ENCODE data around the gene WNT5B. TPM values are rescaled to one million over a fixed set of nuclear protein-coding genes. Genes with fewer than 3 reads are reported as not detected.
A peak's percentile ranks its signal among the peaks of the same experiment; 100 is the strongest.
"Not testable (repeated sequence)": the region's sequence is repeated elsewhere in the genome, so short reads cannot be mapped to it uniquely, and the experiment has no call there.

The WNT5B gene
- total RNA-seq, 1 experiment from 2014 or later: 15.4 TPM

DNA sequence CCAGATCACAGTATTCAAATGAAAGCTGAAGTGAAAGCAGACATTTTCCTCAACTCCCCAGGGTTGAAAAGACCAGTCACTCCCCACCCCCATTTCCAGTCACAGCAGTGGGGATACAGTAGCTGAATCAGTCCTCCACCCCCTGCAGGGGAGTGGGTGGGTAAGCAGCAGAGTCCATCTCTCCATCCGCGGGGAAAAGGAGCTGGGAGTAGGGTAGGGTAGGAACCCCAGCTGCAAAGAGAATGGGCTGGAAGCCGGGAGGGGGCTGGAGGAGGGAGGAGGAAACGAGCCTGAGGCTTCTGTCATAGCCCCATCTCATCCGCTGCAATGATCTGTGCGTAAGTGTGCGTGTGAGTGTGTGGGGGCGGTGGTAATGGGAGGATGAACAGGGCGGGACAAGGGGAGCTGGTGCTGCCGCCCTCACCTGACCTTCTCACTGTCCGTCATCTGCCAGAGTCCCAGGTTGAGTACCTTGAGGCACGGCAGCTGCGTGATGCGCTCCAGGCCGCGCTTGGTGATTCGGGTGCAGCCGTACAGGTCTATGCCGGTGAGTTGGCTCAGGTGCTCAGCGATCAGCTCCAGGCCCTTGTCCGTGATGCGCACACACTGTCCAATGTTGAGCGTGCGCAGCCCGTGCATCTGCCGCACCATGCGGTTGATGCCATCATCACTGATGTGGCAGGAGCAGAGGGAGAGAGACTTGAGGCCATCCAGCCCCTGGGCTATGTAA, 36.4 kb upstream of the WNT5B start:
- Histone ChIP-seq H3K36me3 (peaks cover 22% of the 10 kb centered on the region), H3K9me3 (replicated peaks) (peaks cover 3% of the 10 kb centered on the region; the same call in 1 of the 2 replicates), H3K27me3 (replicated peaks) (no peaks in the 10 kb centered on the region), H3K27ac (no peak overlapping the region), H3K4me3 (peak overlapping the region; percentile 99), H3K4me1 (replicated peaks) (peaks cover 63% of the 10 kb centered on the region)
- DNase-seq (ENCODE audit: low read depth in 1 of 2, low spot score in 2 of 2): no peak

DNA sequence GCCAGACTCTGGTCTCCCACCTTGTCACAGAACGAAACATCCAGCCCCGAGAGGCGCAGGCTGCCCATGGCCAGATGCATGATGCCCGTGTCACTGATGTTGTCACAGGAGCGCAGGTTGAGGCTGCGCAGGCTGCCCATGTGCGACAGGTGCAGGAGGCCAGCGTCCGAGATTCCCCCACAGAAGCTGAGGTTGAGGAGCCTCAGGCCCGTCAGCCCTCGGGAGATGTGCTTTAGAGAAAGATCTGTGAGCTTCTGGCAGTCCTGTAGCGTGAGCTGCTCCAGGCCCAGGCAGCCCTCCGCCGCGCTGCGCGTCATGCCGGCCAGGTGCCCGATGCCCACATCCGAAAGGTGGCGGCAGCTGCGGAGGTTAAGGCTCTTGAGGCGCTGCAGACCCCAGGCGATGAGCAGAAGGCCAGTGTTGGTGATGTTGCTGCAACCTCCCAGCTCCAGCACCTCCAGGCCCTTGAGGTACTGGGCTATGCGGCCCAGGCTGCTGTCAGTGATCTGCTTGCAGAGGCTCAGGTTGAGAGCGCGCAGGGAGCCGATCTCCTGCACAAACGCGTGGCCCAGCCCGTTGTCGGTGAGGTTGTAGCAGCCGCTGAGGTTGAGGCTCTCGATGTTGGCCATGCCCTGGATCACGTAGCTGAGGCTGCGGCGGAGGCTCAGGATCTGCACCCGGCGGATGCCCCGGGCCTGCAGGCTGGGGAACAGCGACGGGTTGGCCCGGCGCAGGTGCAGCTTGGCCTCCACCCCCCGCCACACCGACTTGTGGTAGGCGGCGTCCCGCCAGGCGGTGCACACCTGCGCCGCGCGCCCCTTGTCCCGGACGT, 35.6 kb upstream of the WNT5B start:
- H3K4me3 ChIP-seq: peak overlapping the region; percentile 99
- peak overlapping the region; percentile 30; the same call in 1 of the 2 replicates for H3K27ac ChIP-seq
- peaks cover 22% of the 10 kb centered on the region for H3K36me3 ChIP-seq
- H3K4me1 ChIP-seq (replicated peaks): peaks cover 59% of the 10 kb centered on the region
- H3K9me3 ChIP-seq (replicated peaks): peaks cover 3% of the 10 kb centered on the region; the same call in 1 of the 2 replicates
- no peaks in the 10 kb centered on the region for H3K27me3 ChIP-seq (replicated peaks)
- peak in 1 of 2 experiments; percentile 52 for DNase-seq (ENCODE audit: low read depth in 1 of 2, low spot score in 2 of 2)

GRCh38 chr12:1594006-1594260, 35.1 kb upstream of the WNT5B start:
- peak overlapping the region; percentile 30; the same call in 1 of the 2 replicates for H3K27ac ChIP-seq

GRCh38 chr12:1594261-1595025, 34.6 kb upstream of the WNT5B start, which contains the start of gene FBXL14:
TSS of gene FBXL14 (minus strand) at chr12:1594581. CDS start at chr12:1594066, 515 bp downstream.
- Histone ChIP-seq H3K27me3 (replicated peaks) (no peaks in the 10 kb centered on the region), H3K4me3 (peak within 1 kb of the TSS; percentile 99), H3K36me3 (peaks cover 18% of the 10 kb centered on the region), H3K27ac (peak within 1 kb of the TSS; percentile 86), H3K9me3 (replicated peaks) (peaks cover 3% of the 10 kb centered on the region; the same call in 1 of the 2 replicates), H3K4me1 (replicated peaks) (peaks cover 55% of the 10 kb centered on the region)
- DNase-seq (ENCODE audit: low read depth in 1 of 2, low spot score in 2 of 2): peak; percentile 66 to 90

More at GRCh38 chr12:1594006-1594260, 35.1 kb upstream of the WNT5B start:
- peaks cover 18% of the 10 kb centered on the region for H3K36me3 ChIP-seq
- H3K4me3 ChIP-seq: peak overlapping the region; percentile 99
- H3K27me3 ChIP-seq (replicated peaks): no peaks in the 10 kb centered on the region
- H3K9me3 ChIP-seq (replicated peaks): peaks cover 3% of the 10 kb centered on the region; the same call in 1 of the 2 replicates
- peaks cover 55% of the 10 kb centered on the region for H3K4me1 ChIP-seq (replicated peaks)
- peak in 1 of 2 experiments; percentile 70 for DNase-seq (ENCODE audit: low read depth in 1 of 2, low spot score in 2 of 2)

GRCh38 chr12:1595026-1595561, 33.9 kb upstream of the WNT5B start:
- peak overlapping the region; percentile 99 for H3K4me3 ChIP-seq
- H3K27me3 ChIP-seq (replicated peaks): no peaks in the 10 kb centered on the region
- peaks cover 18% of the 10 kb centered on the region for H3K36me3 ChIP-seq
- no peak for DNase-seq (ENCODE audit: low read depth in 1 of 2, low spot score in 2 of 2)
- H3K9me3 ChIP-seq (replicated peaks): peaks cover 3% of the 10 kb centered on the region; the same call in 1 of the 2 replicates
- peak overlapping the region; percentile 86 for H3K27ac ChIP-seq
- peaks cover 55% of the 10 kb centered on the region for H3K4me1 ChIP-seq (replicated peaks)

GRCh38 chr12:1595690-1596347, 33.2 kb upstream of the WNT5B start:
- no peak for DNase-seq (ENCODE audit: low read depth in 1 of 2, low spot score in 2 of 2)
- H3K27me3 ChIP-seq (replicated peaks): no peaks in the 10 kb centered on the region
- no peak overlapping the region for H3K4me3 ChIP-seq
- peaks cover 3% of the 10 kb centered on the region; the same call in 1 of the 2 replicates for H3K9me3 ChIP-seq (replicated peaks)
- H3K36me3 ChIP-seq: peaks cover 18% of the 10 kb centered on the region
- H3K4me1 ChIP-seq (replicated peaks): peaks cover 49% of the 10 kb centered on the region
- no peak overlapping the region for H3K27ac ChIP-seq

GRCh38 chr12:1598757-1599156, 30.3 kb upstream of the WNT5B start:
- no peaks in the 10 kb centered on the region for H3K27me3 ChIP-seq (replicated peaks)
- peaks cover 28% of the 10 kb centered on the region for H3K4me1 ChIP-seq (replicated peaks)
- peaks cover 6% of the 10 kb centered on the region for H3K36me3 ChIP-seq
- H3K4me3 ChIP-seq: no peak overlapping the region
- no peak for DNase-seq (ENCODE audit: low read depth in 1 of 2, low spot score in 2 of 2)
- no peak overlapping the region for H3K27ac ChIP-seq
- peaks cover 2% of the 10 kb centered on the region; the same call in 1 of the 2 replicates for H3K9me3 ChIP-seq (replicated peaks)

- not testable (repeated sequence) for H3K36me3 ChIP-seq; H3K9me3 ChIP-seq (replicated peaks); H3K27ac ChIP-seq; DNase-seq (ENCODE audit: low read depth in 1 of 2, low spot score in 2 of 2); H3K27me3 ChIP-seq (replicated peaks); H3K4me3 ChIP-seq
- H3K4me1 ChIP-seq (replicated peaks): peaks cover 27% of the 10 kb centered on the region
These were observed 26.3 kb upstream of the WNT5B start for GRCh38 chr12:1602706-1603105.

DNA sequence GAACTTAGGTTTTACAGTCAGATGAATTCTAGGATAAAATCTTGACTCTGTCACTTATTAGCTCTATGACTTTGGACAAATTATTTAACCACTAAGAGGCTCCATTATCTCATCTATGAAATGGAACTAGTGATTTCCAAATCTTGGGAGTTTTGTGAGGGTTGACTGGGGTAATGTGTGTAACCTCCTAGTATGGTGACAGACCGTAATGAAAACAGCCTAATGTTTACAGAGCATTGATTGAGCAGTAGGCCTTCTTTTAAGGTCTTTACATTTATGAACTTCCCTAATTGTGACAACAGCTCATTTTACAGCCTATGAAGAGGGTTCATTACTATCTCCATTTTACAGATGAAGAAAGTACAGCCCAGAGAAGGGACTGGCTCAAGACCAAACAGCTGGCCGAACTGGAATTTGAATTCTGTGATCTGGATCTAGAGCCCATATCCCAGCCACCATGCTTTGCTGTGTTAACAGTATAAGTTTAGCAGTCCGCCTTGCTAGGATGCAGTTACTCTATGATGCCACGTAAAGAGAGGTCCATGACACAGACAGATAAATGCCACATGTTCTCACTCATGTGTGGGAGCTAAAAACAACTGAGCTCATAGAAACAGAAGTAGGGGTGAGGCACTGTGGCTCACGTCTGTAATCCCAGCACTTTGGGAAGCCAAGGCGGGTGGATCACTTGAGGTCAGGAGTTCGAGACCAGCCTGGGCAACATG, 25.6 kb upstream of the WNT5B start:
- DNase-seq (ENCODE audit: low read depth in 1 of 2, low spot score in 2 of 2): no peak

GRCh38 chr12:1604464-1604863, 24.6 kb upstream of the WNT5B start:
- peaks cover 31% of the 10 kb centered on the region for H3K4me1 ChIP-seq (replicated peaks)
- DNase-seq (ENCODE audit: low read depth in 1 of 2, low spot score in 2 of 2): no peak
- H3K27me3 ChIP-seq (replicated peaks): no peaks in the 10 kb centered on the region
- H3K36me3 ChIP-seq: no peaks in the 10 kb centered on the region
- no peak overlapping the region for H3K27ac ChIP-seq
- no peaks in the 10 kb centered on the region for H3K9me3 ChIP-seq (replicated peaks)
- H3K4me3 ChIP-seq: no peak overlapping the region

More for the DNA sequence above, 25.6 kb upstream of the WNT5B start:
- no peaks in the 10 kb centered on the region for H3K9me3 ChIP-seq (replicated peaks)
- no peak overlapping the region for H3K27ac ChIP-seq
- H3K4me3 ChIP-seq: no peak overlapping the region
- peaks cover 31% of the 10 kb centered on the region for H3K4me1 ChIP-seq (replicated peaks)
- H3K27me3 ChIP-seq (replicated peaks): no peaks in the 10 kb centered on the region
- no peaks in the 10 kb centered on the region for H3K36me3 ChIP-seq

DNA sequence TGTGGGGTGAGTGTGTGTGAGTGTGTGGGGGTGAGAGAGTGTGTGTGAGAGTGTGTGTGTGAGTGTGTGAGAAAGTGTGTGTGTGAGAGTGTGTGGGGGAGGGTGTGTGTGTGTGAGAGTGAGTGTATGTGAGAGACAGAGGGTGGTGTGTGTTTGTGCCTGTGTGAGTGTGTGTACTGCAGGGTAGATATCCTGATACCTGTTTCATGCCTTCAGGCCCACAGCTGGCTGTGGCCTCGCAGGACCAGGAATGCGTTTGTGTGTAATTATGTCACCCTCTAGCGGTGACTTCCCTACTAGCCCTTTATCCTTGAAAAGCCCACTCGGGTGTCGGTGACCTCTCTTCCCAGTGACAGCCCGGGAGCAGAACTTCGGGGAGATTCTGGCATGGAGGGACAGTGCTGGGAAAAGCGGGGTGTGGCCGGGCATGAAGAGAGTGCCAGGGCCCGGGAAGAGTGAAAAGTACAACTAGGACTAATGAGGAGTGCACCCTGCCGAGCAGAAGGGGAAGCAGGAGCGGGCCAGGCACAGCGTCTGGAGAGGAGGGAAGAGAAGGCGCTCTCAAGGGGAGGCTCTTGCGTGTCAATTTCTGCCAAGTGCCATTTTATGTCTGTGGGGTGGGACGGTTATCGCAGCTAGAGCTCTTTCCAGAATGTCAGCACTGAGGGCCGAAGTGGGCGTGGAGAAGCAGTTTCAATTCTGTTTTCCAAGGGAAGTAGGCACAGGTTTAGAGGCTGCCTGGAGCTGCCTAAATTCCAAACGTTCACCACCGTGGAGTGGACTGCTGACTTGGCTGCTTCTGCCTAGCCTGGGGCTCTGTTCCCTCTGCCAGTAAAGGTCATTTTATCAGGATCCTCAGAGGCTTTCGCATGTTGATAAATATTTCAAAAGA, 23.7 kb upstream of the WNT5B start:
- Histone ChIP-seq H3K4me3 (peak overlapping the region; percentile 31), H3K27me3 (replicated peaks) (no peaks in the 10 kb centered on the region), H3K36me3 (no peaks in the 10 kb centered on the region), H3K4me1 (replicated peaks) (peaks cover 31% of the 10 kb centered on the region), H3K27ac (peak overlapping the region; percentile 44), H3K9me3 (replicated peaks) (no peaks in the 10 kb centered on the region)
- peak; percentile 77 to 87 for DNase-seq (ENCODE audit: low read depth in 1 of 2, low spot score in 2 of 2)

Data from SJSA1 (cell line).